ENCODE measurements around the gene LENEP. TPM values are rescaled to one million over a fixed set of nuclear protein-coding genes. Genes with fewer than 3 reads are reported as not detected.
A peak's percentile ranks its signal among the peaks of the same experiment; 100 is the strongest.

Gene LENEP
- total RNA-seq, 4 donors from 2014 or later: not detected

DNA sequence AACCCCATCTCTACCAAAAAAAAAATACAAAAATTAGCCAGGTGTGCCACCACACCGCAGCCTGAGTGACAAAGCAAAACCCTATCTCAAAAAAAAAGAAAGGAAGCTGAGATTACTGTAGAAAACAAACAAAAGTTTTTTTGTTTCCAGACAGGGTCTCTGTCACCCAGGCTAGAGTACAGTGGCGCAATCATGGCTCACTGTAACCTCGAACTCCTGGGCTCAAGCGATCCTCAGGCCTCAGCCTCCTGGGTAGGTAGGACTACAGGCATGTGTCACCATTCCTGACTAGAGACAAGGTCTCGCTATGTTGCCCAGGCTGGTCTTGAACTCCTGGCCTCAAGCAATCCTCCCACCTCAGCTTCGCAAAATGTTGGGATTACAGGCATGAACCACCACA lies 29.0 kb upstream of the LENEP start:
- in situ Hi-C loops (cut with MboI; ENCODE audit: low pct_ligation_motif_present in 1 of 4, low pct_unique_long_range_greater_than_20kb in 1 of 4, low sequenced_read_pairs in 3 of 4): loop anchor here in 3 of 4 donors (25.0 kb wide), 1 partner anchor 98 kb away; the partner anchor contains the start of genes ADAM15 (in 3 of the 3) and EFNA4 (in 3 of the 3)
- Histone ChIP-seq H3K9me3 (no peaks in the 10 kb centered on the region), H3K4me3 (no peak overlapping the region), H3K4me1 (peaks cover 1 to 40% (median 26%) of the 10 kb centered on the region in 4 donors), H3K36me3 (peaks cover 0 to 32% (median 12%) of the 10 kb centered on the region in 4 donors), H3K27ac (no peak overlapping the region), H3K27me3 (no peaks in the 10 kb centered on the region)
- WGBS, 2 donors (ENCODE audit: low coverage in 1 of 2): 88 to 92% methylated on average over 4 to 6 of the region's 6 CpGs
- TF ChIP-seq EP300 (IDR thresholded peaks at IDR 0.05; ENCODE audit: low read depth) (no peak), POLR2A (IDR thresholded peaks at IDR 0.05) (no peak), POLR2AphosphoS5 (IDR thresholded peaks at IDR 0.05) (no peak), CTCF (IDR thresholded peaks at IDR 0.05) (no peak)
- intact Hi-C loops (cut with DNase I; ENCODE audit: low total_unique reads): no loop called here
- DNase-seq: no peak

DNA sequence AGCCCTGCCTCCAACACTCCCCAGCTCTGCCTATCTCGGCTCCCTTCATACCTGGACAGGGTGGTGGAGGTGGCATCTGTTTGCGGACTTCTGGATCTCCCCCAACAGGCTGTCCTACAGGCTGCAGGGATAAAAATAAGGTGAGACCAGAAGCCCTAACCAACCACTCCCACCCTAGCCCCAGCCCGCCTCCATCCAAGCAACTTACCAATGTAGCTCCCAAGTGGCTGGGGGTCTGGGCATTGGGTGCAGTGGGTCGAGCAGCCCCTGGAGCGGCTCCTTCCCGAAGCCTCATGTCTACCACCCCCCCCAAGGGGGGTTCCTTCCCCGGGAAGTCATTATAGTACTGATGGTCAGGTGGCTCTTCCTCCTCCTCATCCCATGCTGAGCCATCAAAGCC lies 27.3 kb upstream of the LENEP start:
- intact Hi-C loops (cut with DNase I; ENCODE audit: low total_unique reads): loop anchor here (5.0 kb wide), 1 partner anchor 36 kb away; the partner anchor contains the start of gene ZBTB7B
- H3K27ac ChIP-seq: no peak overlapping the region
- in situ Hi-C loops (cut with MboI; ENCODE audit: low pct_ligation_motif_present in 1 of 4, low pct_unique_long_range_greater_than_20kb in 1 of 4, low sequenced_read_pairs in 3 of 4): loop anchor here in 3 of 4 donors (25.0 kb wide), 1 partner anchor 96 kb away; the partner anchor contains the start of genes ADAM15 (in 3 of the 3) and EFNA4 (in 3 of the 3)
- H3K9me3 ChIP-seq: no peaks in the 10 kb centered on the region
- H3K36me3 ChIP-seq: peaks cover 0 to 32% (median 12%) of the 10 kb centered on the region in 4 donors
- no peak overlapping the region for H3K4me3 ChIP-seq
- peaks cover 14 to 43% (median 33%) of the 10 kb centered on the region in 4 donors for H3K4me1 ChIP-seq
- WGBS, 2 donors (ENCODE audit: low coverage in 1 of 2): 88% methylated on average over 7 of the region's 7 CpGs; no CpG with 5 or more reads in 1 of the 2 donors
- TF ChIP-seq POLR2AphosphoS5 (IDR thresholded peaks at IDR 0.05): no peak
- no peak for TF ChIP-seq CTCF (IDR thresholded peaks at IDR 0.05)
- TF ChIP-seq EP300 (IDR thresholded peaks at IDR 0.05; ENCODE audit: low read depth): no peak
- TF ChIP-seq POLR2A (IDR thresholded peaks at IDR 0.05): no peak
- H3K27me3 ChIP-seq: no peaks in the 10 kb centered on the region
- DNase-seq: no peak

DNA sequence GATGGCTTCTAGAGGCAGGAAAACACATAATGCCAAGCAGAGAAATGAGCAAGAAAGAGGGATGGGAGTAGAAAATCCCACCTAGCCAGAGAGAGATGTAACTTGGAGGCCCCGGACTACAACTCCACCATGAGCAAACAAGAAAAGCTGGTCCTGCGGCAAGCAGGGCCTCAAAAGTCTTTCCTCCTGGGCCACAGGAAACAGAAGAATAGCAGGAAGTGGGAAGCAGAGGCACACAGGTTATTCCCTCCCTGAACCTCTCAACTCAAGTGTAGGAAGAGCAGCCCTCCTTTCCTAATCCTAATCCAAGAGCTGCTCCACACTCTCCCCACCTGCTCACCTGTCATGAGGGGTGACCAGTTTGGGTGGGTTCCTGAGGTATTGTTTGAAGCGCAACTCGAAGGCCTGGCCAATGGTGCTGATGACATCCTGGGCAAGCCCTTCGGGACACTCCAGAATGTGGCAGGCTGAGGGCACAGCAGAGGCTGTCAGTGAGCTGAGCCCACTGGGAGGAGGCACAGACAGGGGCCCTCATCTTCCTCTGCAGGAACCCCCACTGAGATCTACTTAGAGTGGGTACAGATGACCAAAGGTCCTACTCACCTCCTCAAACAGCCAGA lies 25.9 kb upstream of the LENEP start:
- Histone ChIP-seq H3K9me3 (no peaks in the 10 kb centered on the region), H3K4me3 (no peak overlapping the region), H3K27me3 (no peaks in the 10 kb centered on the region), H3K27ac (peak overlapping the region in 1 of 4 donors; percentile 7), H3K36me3 (peaks cover 0 to 32% (median 12%) of the 10 kb centered on the region in 4 donors), H3K4me1 (peaks cover 28 to 53% (median 43%) of the 10 kb centered on the region in 4 donors)
- DNase-seq: no peak
- intact Hi-C loops (cut with DNase I; ENCODE audit: low total_unique reads): loop anchor here (5.0 kb wide), 1 partner anchor 35 kb away; the partner anchor contains the start of gene ZBTB7B
- WGBS, 2 donors (ENCODE audit: low coverage in 1 of 2): 33 to 82% methylated on average over 1 to 5 of the region's 5 CpGs
- TF ChIP-seq POLR2A (IDR thresholded peaks at IDR 0.05) (no peak), POLR2AphosphoS5 (IDR thresholded peaks at IDR 0.05) (no peak), CTCF (IDR thresholded peaks at IDR 0.05) (no peak), EP300 (IDR thresholded peaks at IDR 0.05; ENCODE audit: low read depth) (no peak)
- in situ Hi-C loops (cut with MboI; ENCODE audit: low pct_ligation_motif_present in 1 of 4, low pct_unique_long_range_greater_than_20kb in 1 of 4, low sequenced_read_pairs in 3 of 4): loop anchor here in 3 of 4 donors (25.0 kb wide), 1 partner anchor 95 kb away; the partner anchor contains the start of genes ADAM15 (in 3 of the 3) and EFNA4 (in 3 of the 3)

DNA sequence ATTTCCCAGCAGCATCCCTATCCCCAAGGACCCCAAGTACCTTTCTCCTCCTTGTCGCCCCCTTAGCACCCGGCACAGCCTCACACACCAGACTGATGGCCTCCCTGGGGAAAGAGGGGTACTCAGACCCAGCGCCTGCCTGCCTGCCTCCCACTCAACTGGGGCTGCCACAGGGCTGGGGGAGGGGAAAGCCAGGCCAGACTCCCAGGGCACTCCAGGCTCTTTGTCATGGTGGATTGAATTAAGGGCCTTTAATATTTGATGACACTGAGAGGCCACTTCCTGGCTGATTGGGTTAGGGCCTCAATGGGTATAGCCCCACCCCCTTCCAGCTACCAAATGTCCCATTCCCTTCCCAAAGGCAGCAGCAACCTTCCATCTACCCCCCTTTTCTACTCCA lies 24.7 kb upstream of the LENEP start:
- Histone ChIP-seq H3K27ac (peak overlapping the region; percentile 97 to 99 (median 99)), H3K27me3 (no peaks in the 10 kb centered on the region), H3K36me3 (peaks cover 0 to 32% (median 10%) of the 10 kb centered on the region in 4 donors), H3K4me3 (no peak overlapping the region), H3K4me1 (peaks cover 29 to 51% (median 44%) of the 10 kb centered on the region in 4 donors), H3K9me3 (no peaks in the 10 kb centered on the region)
- in situ Hi-C loops (cut with MboI; ENCODE audit: low pct_ligation_motif_present in 1 of 4, low pct_unique_long_range_greater_than_20kb in 1 of 4, low sequenced_read_pairs in 3 of 4): loop anchor here in 3 of 4 donors (25.0 kb wide), 1 partner anchor 94 kb away; the partner anchor contains the start of genes ADAM15 (in 3 of the 3) and EFNA4 (in 3 of the 3)
- WGBS, 2 donors (ENCODE audit: low coverage in 1 of 2): 89% methylated on average over 3 of the region's 3 CpGs; no CpG with 5 or more reads in 1 of the 2 donors
- TF ChIP-seq POLR2A (IDR thresholded peaks at IDR 0.05) (no peak), POLR2AphosphoS5 (IDR thresholded peaks at IDR 0.05) (no peak), CTCF (IDR thresholded peaks at IDR 0.05) (no peak), EP300 (IDR thresholded peaks at IDR 0.05; ENCODE audit: low read depth) (no peak)
- intact Hi-C loops (cut with DNase I; ENCODE audit: low total_unique reads): loop anchor here (5.0 kb wide), 1 partner anchor 34 kb away; the partner anchor contains the start of gene ZBTB7B
- no peak for DNase-seq

All from transverse colon (tissue), 4 donors.